ENCODE data around the gene TNNT2.

The TNNT2 gene

GRCh38 chr1:201354901-201355295 lies 22.6 kb downstream of the TNNT2 start:
- no peak for DNase-seq

GRCh38 chr1:201354151-201354900 lies 23.2 kb downstream of the TNNT2 start:
- DNase-seq, result no peak

GRCh38 chr1:201353186-201353940 lies 24.1 kb downstream of the TNNT2 start:
- no peak for DNase-seq

GRCh38 chr1:201351617-201352016 lies 25.9 kb downstream of the TNNT2 start:
- DNase-seq, result no peak

GRCh38 chr1:201350884-201351283 lies 26.6 kb downstream of the TNNT2 start:
- DNase-seq, result no peak

- DNase-seq, result no peak
Measured at GRCh38 chr1:201350361-201350725, 27.1 kb downstream of the TNNT2 start.

- DNase-seq, result no peak
Measured at GRCh38 chr1:201349092-201349491, 28.4 kb downstream of the TNNT2 start.

GRCh38 chr1:201348211-201348566 lies 29.3 kb downstream of the TNNT2 start:
- peak; percentile 31 for DNase-seq

GRCh38 chr1:201347498-201348210 lies 29.8 kb downstream of the TNNT2 start:
- DNase-seq, result no peak

- DNase-seq, result no peak
Measured at GRCh38 chr1:201346987-201347386, 30.5 kb downstream of the TNNT2 start.

- peak; percentile 50 for DNase-seq
Measured at GRCh38 chr1:201346337-201346939, 31.0 kb downstream of the TNNT2 start.

GRCh38 chr1:201345081-201345355 lies 32.5 kb downstream of the TNNT2 start:
- DNase-seq, result no peak

GRCh38 chr1:201344206-201345080 lies 33.0 kb downstream of the TNNT2 start:
- no peak for DNase-seq

- DNase-seq, result no peak
Measured at GRCh38 chr1:201341377-201341776, 36.1 kb downstream of the TNNT2 start.

- DNase-seq, result no peak
Measured at GRCh38 chr1:201336711-201337450, 40.6 kb downstream of the TNNT2 start.

GRCh38 chr1:201335901-201336300 lies 41.6 kb downstream of the TNNT2 start:
- DNase-seq, result no peak

GRCh38 chr1:201335174-201335870 lies 42.2 kb downstream of the TNNT2 start:
- no peak for DNase-seq

- DNase-seq, result no peak
Measured at GRCh38 chr1:201334325-201335173, 42.9 kb downstream of the TNNT2 start.

- DNase-seq, result no peak
Measured at GRCh38 chr1:201332616-201333335, 44.7 kb downstream of the TNNT2 start.

- DNase-seq, result no peak
Measured at GRCh38 chr1:201332021-201332420, 45.5 kb downstream of the TNNT2 start.

Data from kidney glomerular epithelial cell (primary cell).